ENCODE data around the gene MYRF. TPM values are rescaled to one million over a fixed set of nuclear protein-coding genes. Genes with fewer than 3 reads are reported as not detected.

The MYRF gene
- total and polyA plus RNA-seq, 9 of the 15 experiments (the other 6 are each of a cell fraction or from before 2014, with no cell fraction given) = 2.3 to 25.8 (median 7.1) TPM

- ChIA-PET CTCF (ENCODE audit: low intra/inter-chr PET ratio) (no interaction called here), POLR2A (interaction anchor here (0.7 to 1.5 kb wide), 7 partner anchors 11 to 43 kb away, joined by 3 to 5 read pairs (median 4); no protein-coding TSS in a partner anchor)
- Histone ChIP-seq H3K27me3 (ENCODE audit: control insufficient read depth in 2 of 2, insufficient read depth in 2 of 2, low read length in 2 of 2) (no peaks in the 10 kb centered on the region; a peak in 1 of 5 replicates), H3K4me1 (replicated peaks in 1 of 2; ENCODE audit: control insufficient read depth in 2 of 2, insufficient read depth in 2 of 2, low read length in 2 of 2) (peaks cover 18 to 25% of the 10 kb centered on the region in 2 experiments; a peak in 4 of 5 replicates), H4K20me1 (replicated peaks; ENCODE audit: control insufficient read depth, insufficient read depth, low read length) (no peaks in the 10 kb centered on the region), H3K27ac (ENCODE audit: extremely low read depth, low read depth, low read length) (peak overlapping the region; percentile 46; the same call in 1 of the 3 replicates), H3K9me1 (ENCODE audit: control insufficient read depth, insufficient read depth, low read length) (no peaks in the 10 kb centered on the region), H2AFZ (ENCODE audit: low read depth, low read length) (no peak overlapping the region), H3K4me2 (ENCODE audit: insufficient read depth, low read length) (no peak overlapping the region; the same call in 1 of the 2 replicates), H3K4me3 (no peak overlapping the region), H3K79me2 (ENCODE audit: control insufficient read depth, insufficient read depth, low read length) (peaks cover 33% of the 10 kb centered on the region), H3K9me3 (replicated peaks; ENCODE audit: control insufficient read depth, insufficient read depth, low read depth, low read length) (no peaks in the 10 kb centered on the region), H3K36me3 (ENCODE audit: control insufficient read depth, insufficient read depth, low read length) (peaks cover 11% of the 10 kb centered on the region), H3K9ac (ENCODE audit: insufficient read depth in 1 of 2, low read depth in 2 of 2, low read length in 2 of 2) (no peak overlapping the region)
- BruUV-seq (replicated peaks) = no TSS peak
- in situ Hi-C loops (cut with MboI) (no loop called here), intact Hi-C loops (cut with micrococcal nuclease) (no loop called here)
- 58% methylated on average over 2 of the region's 2 CpGs for WGBS (ENCODE audit: insufficient coverage, low coverage, missing lambda C conversion rate)
- DNase-seq (ENCODE audit: extremely low read depth in 1 of 4, low spot score in 3 of 4) (no peak), ATAC-seq (no peak), FAIRE-seq (peak; percentile 19)
- TF ChIP-seq RNF2 (IDR thresholded peaks at IDR 0.05) (no peak), NFE2 (IDR thresholded peaks at IDR 0.05; ENCODE audit: low read depth) (peak; percentile 61), MAFG (tag; conservative IDR thresholded peaks at IDR 0.05) (peak; percentile 59), BDP1 (IDR thresholded peaks at IDR 0.05; ENCODE audit: insufficient read depth, insufficient read length) (no peak), FOSL1 (tag; conservative IDR thresholded peaks at IDR 0.05) (peak; percentile 57; the same call in 1 of the 2 replicates), ZNF592 (IDR thresholded peaks at IDR 0.05) (peak; percentile 56; the same call in 1 of the 2 replicates), ATF1 (CRISPR knock-in tag; IDR thresholded peaks at IDR 0.05) (no peak), ATF1 (tag; IDR thresholded peaks at IDR 0.05) (no peak), ATF3 (IDR thresholded peaks at IDR 0.05) (peak; percentile 28; the same call in 1 of the 2 replicates), ATF3 (CRISPR knock-in tag; conservative IDR thresholded peaks at IDR 0.05) (no peak), ARID1B (IDR thresholded peaks at IDR 0.05) (0 out of 2 replicates have a peak, but pooled peaks have one; percentile 17), C11orf30 (IDR thresholded peaks at IDR 0.05; ENCODE audit: low read depth) (peak; percentile 60), MAFK (IDR thresholded peaks at IDR 0.05; ENCODE audit: low read length) (peak; percentile 46; the same call in 1 of the 2 replicates), ZNF121 (CRISPR knock-in tag; conservative IDR thresholded peaks at IDR 0.05) (no peak), JUND (IDR thresholded peaks at IDR 0.05; ENCODE audit: borderline replicate concordance, low read depth, low read length) (peak; percentile 21; the same call in 1 of the 2 replicates), JUND (tag; IDR thresholded peaks at IDR 0.05; ENCODE audit: borderline replicate concordance, low read depth, low read length) (no peak; the same call in 2 of the 3 replicates), DPF2 (IDR thresholded peaks at IDR 0.05) (peak; percentile 34; the same call in 1 of the 2 replicates), ZNF316 (IDR thresholded peaks at IDR 0.05) (peak; percentile 60)
These were observed 67.7 kb downstream of the MYRF start for GRCh38 chr11:61820174-61820573.

Data from K562 (cell line).